SK-N-SH (cell line): ENCODE results near the gene FAF2. TPM values are rescaled to one million over a fixed set of nuclear protein-coding genes. Genes with fewer than 3 reads are reported as not detected.
"Not testable (repeated sequence)": the region's sequence is repeated elsewhere in the genome, so short reads cannot be mapped to it uniquely, and the experiment has no call there.

Source experiments
- CTCF ChIA-PET: fragments of 300-600, 350-600 bp; formaldehyde crosslinking; extraction: SDS; loops from one replicate; lab custom pipeline; 2021; lab: Yijun Ruan, JAX
- POLR2A ChIA-PET: fragments of 350-600 bp; sonication (Branson Sonifier 250); formaldehyde crosslinking; extraction: SDS; loops from one replicate; lab custom pipeline; 2020; ENCODE audit warnings: antibody characterized with exemption, inconsistent platforms; lab: Yijun Ruan, JAX
- DNase-seq: peaks from one replicate; pipeline ENCODE4 v3.0.0; 2012
- H2AFZ ChIP-seq: fragments of 200-600 bp; sonication (generic); 2 replicates; pipeline ENCODE4 v1.8.1; 2016; ENCODE audit warnings: antibody characterized with exemption, mild to moderate bottlenecking, low read depth
- H3F3A ChIP-seq: fragments of 200-600 bp; sonication (generic); replicated peaks from 2 replicates; pipeline ENCODE3; 2016; ENCODE audit warnings: antibody characterized with exemption, mild to moderate bottlenecking; ENCODE audit not compliant: insufficient read depth
- H3K27ac ChIP-seq, 2 experiments: fragments of 200-500 bp in 1 of 2; fragments of 200-600 bp in 1 of 2; sonication (Bioruptor generic) in 1 of 2; sonication (generic), shearing (Covaris generic) in 1 of 2; 2 replicates each; pipeline versions ENCODE4 v1.5.1 to v1.6.1; 2014 to 2016; ENCODE audit warnings: low read depth in 2 of 2, inconsistent platforms in 1 of 2, low read length in 1 of 2, mild to moderate bottlenecking in 1 of 2, mixed read lengths in 1 of 2
- H3K27me3 ChIP-seq: fragments of 200-600 bp; sonication (generic), shearing (Covaris generic); 2 replicates; pipeline ENCODE4 v1.6.1; 2016; ENCODE audit warnings: mixed run types; ENCODE audit not compliant: insufficient read depth
- H3K36me3 ChIP-seq, 2 experiments: fragments of 200-500 bp in 1 of 2; fragments of 200-600 bp in 1 of 2; sonication (Bioruptor generic) in 1 of 2; sonication (generic) in 1 of 2; replicated peaks in 1 of 2; 2 replicates each; pipeline versions ENCODE3 to v1.5.1; 2014 to 2016; ENCODE audit warnings: low read length in 1 of 2, mild to moderate bottlenecking in 1 of 2; ENCODE audit not compliant: insufficient read depth in 2 of 2, control insufficient read depth in 1 of 2
- H3K4me1 ChIP-seq, 2 experiments: fragments of 200-500 bp in 1 of 2; fragments of 200-600 bp in 1 of 2; sonication (Bioruptor generic) in 1 of 2; sonication (generic), shearing (Covaris generic) in 1 of 2; 2 replicates each; pipeline versions ENCODE4 v1.5.1 to v1.6.1; 2014 to 2016; ENCODE audit warnings: low read depth in 1 of 2, low read length in 1 of 2, mixed run types in 1 of 2; ENCODE audit not compliant: insufficient read depth in 2 of 2, control insufficient read depth in 1 of 2
- H3K4me2 ChIP-seq: fragments of 200-600 bp; sonication (generic), shearing (Covaris generic); 2 replicates; pipeline ENCODE4 v1.6.1; 2017; ENCODE audit warnings: mixed run types
- H3K4me3 ChIP-seq, 2 experiments: fragments of 200-500 bp in 1 of 2; fragments of 200-600 bp in 1 of 2; sonication (Bioruptor generic) in 1 of 2; sonication (generic), shearing (Covaris generic) in 1 of 2; 2 replicates each; pipeline versions ENCODE4 v1.5.1 to v1.8.1; 2014 to 2016; ENCODE audit warnings: low read depth in 2 of 2, inconsistent platforms in 1 of 2, low read length in 1 of 2, mild to moderate bottlenecking in 1 of 2, mixed read lengths in 1 of 2, moderate library complexity in 1 of 2
- H3K79me2 ChIP-seq: fragments of 200-600 bp; sonication (generic); 2 replicates; pipeline ENCODE4 v1.8.1; 2017; ENCODE audit warnings: mild to moderate bottlenecking; ENCODE audit not compliant: insufficient read depth
- H3K9ac ChIP-seq: fragments of 200-600 bp; sonication (generic); 2 replicates; pipeline ENCODE4 v1.6.1; 2017; ENCODE audit warnings: mixed run types
- H3K9me2 ChIP-seq: fragments of 200-600 bp; sonication (generic); 2 replicates; pipeline ENCODE4 v1.6.1; 2017; ENCODE audit warnings: mixed run types
- H3K9me3 ChIP-seq: fragments of 200-600 bp; sonication (generic); 2 replicates; pipeline ENCODE4 v1.6.1; 2017; ENCODE audit warnings: mixed run types, mild to moderate bottlenecking, moderate library complexity
- H4K20me1 ChIP-seq: fragments of 200-600 bp; sonication (generic); 2 replicates; pipeline ENCODE4 v1.6.1; 2017; ENCODE audit warnings: mild to moderate bottlenecking, mixed run types; ENCODE audit not compliant: insufficient read depth
- CHD2 ChIP-seq: fragments of 150-350 bp; IDR thresholded peaks from 2 replicates; pipeline ENCODE4 v1.6.1; 2018; ENCODE audit warnings: low read length; ENCODE audit not compliant: partially characterized antibody
- EP300 ChIP-seq, 2 experiments: IDR thresholded peaks; 2 replicates each; pipeline versions ENCODE4 v1.4.0 to v1.6.1; 2012; ENCODE audit warnings: borderline replicate concordance in 1 of 2, low read depth in 1 of 2, low read length in 1 of 2
- FOSL2 ChIP-seq: IDR thresholded peaks from 2 replicates; pipeline ENCODE4 v1.4.0; 2012; ENCODE audit warnings: low read depth, mild to moderate bottlenecking, moderate library complexity, borderline replicate concordance
- GATA2 ChIP-seq: sonication (generic); formaldehyde crosslinking; IDR thresholded peaks from 2 replicates; pipeline ENCODE4 v1.5.0; 2020; ENCODE audit warnings: mild to moderate bottlenecking, missing genetic modification reagents
- JUND ChIP-seq: IDR thresholded peaks from 2 replicates; pipeline ENCODE4 v1.4.0; 2012
- MEF2A ChIP-seq: IDR thresholded peaks from 2 replicates; pipeline ENCODE4 v1.4.0; 2012; ENCODE audit warnings: low read depth, borderline replicate concordance
- NFIC ChIP-seq: IDR thresholded peaks from 2 replicates; pipeline ENCODE4 v1.4.0; 2012; ENCODE audit warnings: borderline replicate concordance
- NRF1 ChIP-seq: IDR thresholded peaks from 2 replicates; pipeline ENCODE4 v1.6.1; 2012; ENCODE audit warnings: low read depth, mild to moderate bottlenecking, low read length
- RAD21 ChIP-seq: IDR thresholded peaks from 2 replicates; pipeline ENCODE4 v1.6.1; 2012; ENCODE audit warnings: mild to moderate bottlenecking, low read length
- RCOR1 ChIP-seq: fragments of 150-350 bp; IDR thresholded peaks from 2 replicates; pipeline ENCODE4 v1.6.1; 2017; ENCODE audit warnings: antibody characterized with exemption, low read length
- RFX5 ChIP-seq: IDR thresholded peaks from 2 replicates; pipeline ENCODE4 v1.6.1; 2012; ENCODE audit warnings: mild to moderate bottlenecking, improper control_type of control experiment, low read length
- TCF12 ChIP-seq: IDR thresholded peaks from 2 replicates; pipeline ENCODE4 v1.4.0; 2012
- TEAD4 ChIP-seq: IDR thresholded peaks from 2 replicates; pipeline ENCODE4 v1.4.0; 2012; ENCODE audit warnings: mild to moderate bottlenecking, borderline replicate concordance; ENCODE audit not compliant: insufficient read depth
- USF2 ChIP-seq: fragments of 150-350 bp; IDR thresholded peaks from 2 replicates; pipeline ENCODE4 v1.6.1; 2017; ENCODE audit warnings: antibody characterized with exemption, low read length, low read depth, borderline replicate concordance
- ZBTB33 ChIP-seq: IDR thresholded peaks from 2 replicates; pipeline ENCODE4 v1.4.0; 2012; ENCODE audit warnings: low read depth, borderline replicate concordance
- WGBS: methylation state at CpG from one replicate; pipeline ENCODE4 v1.1.6; 2017; ENCODE audit warnings: low lambda C conversion rate; 5-methylcytosine and 5-hydroxymethylcytosine counted together
- polyA plus RNA-seq, 3 experiments: library from polyadenylated mRNA; depleted of rRNA; stranded (reverse); fragments of >200 nt; gene quantifications; 2 replicates each; pipeline ENCODE4 v1.2.3, GENCODE V29; 2012

Gene FAF2
- polyA plus RNA-seq, 1 of the 3 experiments (the other 2 are of a cell fraction): 25.5 TPM

GRCh38 chr5:176550275-176550831, 102.2 kb downstream of the FAF2 start:
- Histone ChIP-seq H3K27ac (no peak overlapping the region), H3K27me3 (no peaks in the 10 kb centered on the region), H3K9me2 (no peaks in the 10 kb centered on the region), H4K20me1 (no peaks in the 10 kb centered on the region), H3K9me3 (no peaks in the 10 kb centered on the region), H3K4me1 (peaks cover 0 to 7% of the 10 kb centered on the region in 2 experiments; a peak in 1 of 4 replicates), H3K9ac (no peak overlapping the region), H3K4me3 (no peak overlapping the region), H3F3A (no peaks in the 10 kb centered on the region), H3K36me3 (no peaks in the 10 kb centered on the region), H3K4me2 (no peak overlapping the region), H2AFZ (no peak overlapping the region), H3K79me2 (no peaks in the 10 kb centered on the region)
- 76% methylated on average over 12 of the region's 16 CpGs for WGBS
- CTCF ChIA-PET: interaction anchor here (1.0 kb wide), 1 partner anchor 103 kb away, joined by 3 read pairs; no protein-coding TSS in a partner anchor
- no peak for TF ChIP-seq FOSL2
- no peak for TF ChIP-seq RFX5
- TF ChIP-seq EP300 (IDR thresholded peaks at IDR 0.05; ENCODE audit: borderline replicate concordance in 1 of 2, low read depth in 1 of 2, low read length in 1 of 2): no peak
- no peak for TF ChIP-seq RCOR1
- TF ChIP-seq MEF2A: no peak
- TF ChIP-seq RAD21: no peak
- no peak for TF ChIP-seq JUND
- no peak for TF ChIP-seq TEAD4
- no peak for TF ChIP-seq NRF1
- no peak for TF ChIP-seq ZBTB33
- no peak for TF ChIP-seq NFIC
- TF ChIP-seq USF2: no peak
- TF ChIP-seq CHD2: no peak
- TF ChIP-seq TCF12: no peak
- no peak for TF ChIP-seq GATA2 (CRISPR knock-in tag)
- POLR2A ChIA-PET: no interaction called here
- no peak for DNase-seq

GRCh38 chr5:176550937-176551336, 102.8 kb downstream of the FAF2 start:
- not testable (repeated sequence) for H3K79me2 ChIP-seq
- WGBS: 77% methylated on average over 11 of the region's 11 CpGs

More at GRCh38 chr5:176550937-176551336, 102.8 kb downstream of the FAF2 start:
- H3K27me3 ChIP-seq, DNase-seq, H3K4me1 ChIP-seq, H3K4me2 ChIP-seq, H4K20me1 ChIP-seq, CTCF ChIA-PET, H3K9me3 ChIP-seq, H3K9me2 ChIP-seq, H3F3A ChIP-seq, H3K9ac ChIP-seq, H3K27ac ChIP-seq, POLR2A ChIA-PET, H2AFZ ChIP-seq, H3K4me3 ChIP-seq, H3K36me3 ChIP-seq: not testable (repeated sequence)
